H1 (cell line): Measurements from ENCODE around the gene EMID1.

Experiments
- CTCF ChIP-seq, 3 experiments: IDR thresholded peaks; 1 replicate in 2 of 3; 2 replicates in 1 of 3; pipeline versions ENCODE4 v1.5.1 to v1.6.1; 2011; ENCODE audit warnings: low read length in 3 of 3, mild to moderate bottlenecking in 3 of 3, inconsistent platforms in 2 of 3, low read depth in 1 of 3, moderate library complexity in 1 of 3; ENCODE audit not compliant: insufficient read depth in 1 of 3; ENCODE audit errors: control extremely low read depth in 1 of 3
- EP300 ChIP-seq, 2 experiments: IDR thresholded peaks; 1 replicate in 1 of 2; 2 replicates in 1 of 2; pipeline ENCODE4 v1.6.1; 2011 to 2012; ENCODE audit warnings: low read depth in 2 of 2, low read length in 2 of 2, mild to moderate bottlenecking in 2 of 2, borderline replicate concordance in 1 of 2, inconsistent platforms in 1 of 2, moderate library complexity in 1 of 2
- EZH2 ChIP-seq: fragments of 200-600 bp; sonication (generic); IDR thresholded peaks from 2 replicates; pipeline ENCODE4 v1.7.1; 2012; ENCODE audit warnings: low read depth, mild to moderate bottlenecking, moderate library complexity, low read length, inconsistent platforms; ENCODE audit not compliant: severe bottlenecking
- FOSL1 ChIP-seq: IDR thresholded peaks from 2 replicates; pipeline ENCODE4 v1.6.1; 2011; ENCODE audit warnings: mild to moderate bottlenecking, low read depth, low read length, moderate library complexity; ENCODE audit not compliant: insufficient read depth
- HDAC2 ChIP-seq, 2 experiments: fragments of 300-600 bp in 1 of 2; sonication (generic) in 1 of 2; IDR thresholded peaks; 2 replicates each; pipeline ENCODE4 v1.6.1; 2011 to 2012; ENCODE audit warnings: low read depth in 2 of 2, low read length in 2 of 2, mild to moderate bottlenecking in 2 of 2, moderate library complexity in 2 of 2, borderline replicate concordance in 1 of 2, inconsistent platforms in 1 of 2
- JUN ChIP-seq: IDR thresholded peaks from 2 replicates; pipeline ENCODE4 v1.6.1; 2011; ENCODE audit warnings: low read depth, mild to moderate bottlenecking, improper control_type of control experiment, low read length
- MAX ChIP-seq: IDR thresholded peaks from 2 replicates; pipeline ENCODE4 v1.6.1; 2012; ENCODE audit warnings: inconsistent platforms
- POLR2A ChIP-seq, 2 experiments: IDR thresholded peaks; 1 replicate in 1 of 2; 2 replicates in 1 of 2; pipeline ENCODE4 v1.6.1; 2011; ENCODE audit warnings: low read depth in 2 of 2, low read length in 2 of 2, mild to moderate bottlenecking in 2 of 2; ENCODE audit errors: control extremely low read depth in 1 of 2
- SRF ChIP-seq: IDR thresholded peaks from 2 replicates; pipeline ENCODE4 v1.6.1; 2011; ENCODE audit warnings: mild to moderate bottlenecking, low read depth, low read length, moderate library complexity
- TAF1 ChIP-seq: IDR thresholded peaks from 2 replicates; pipeline ENCODE4 v1.6.1; 2011; ENCODE audit warnings: mild to moderate bottlenecking, low read depth, low read length
- TBP ChIP-seq: IDR thresholded peaks from 2 replicates; pipeline ENCODE4 v1.6.1; 2011; ENCODE audit warnings: low read depth, low read length, improper control_type of control experiment
- TEAD4 ChIP-seq: IDR thresholded peaks from 2 replicates; pipeline ENCODE4 v1.6.1; 2012; ENCODE audit warnings: low read depth, low read length, inconsistent platforms, mixed read lengths

- TF ChIP-seq EP300 (IDR thresholded peaks at IDR 0.05; ENCODE audit: borderline replicate concordance in 1 of 2, low read depth in 2 of 2, low read length in 2 of 2), result no peak
- TF ChIP-seq POLR2A (IDR thresholded peaks at IDR 0.05; ENCODE audit: control extremely low read depth in 1 of 2, low read depth in 2 of 2, low read length in 2 of 2), result no peak
- no peak for TF ChIP-seq TAF1
- no peak for TF ChIP-seq MAX
- TF ChIP-seq CTCF (IDR thresholded peaks at IDR 0.05; ENCODE audit: control extremely low read depth in 1 of 3, insufficient read depth in 1 of 3, low read depth in 1 of 3, low read length in 3 of 3), result no peak
- TF ChIP-seq TBP, result no peak
- TF ChIP-seq EZH2, result no peak
- TF ChIP-seq SRF, result no peak
- no peak for TF ChIP-seq FOSL1
- no peak for TF ChIP-seq JUN
- no peak for TF ChIP-seq TEAD4
- no peak for TF ChIP-seq HDAC2 (IDR thresholded peaks at IDR 0.05; ENCODE audit: borderline replicate concordance in 1 of 2, low read depth in 2 of 2, low read length in 2 of 2)
Measured at GRCh38 chr22:29199702-29200400, 5.8 kb upstream of the EMID1 start.
